ENCODE data around the gene OR2AE1. TPM values are rescaled to one million over a fixed set of nuclear protein-coding genes. Genes with fewer than 3 reads are reported as not detected.

Gene OR2AE1
- total and polyA plus RNA-seq, 2 of the 4 experiments (the other 2 are of a cell fraction) = 0.17 to 0.18 TPM

GRCh38 chr7:99840136-99840869 lies 36.5 kb downstream of the OR2AE1 start:
- Histone ChIP-seq H3K18ac (ENCODE audit: low read depth, low read length) (no peak overlapping the region), H4K8ac (ENCODE audit: low read depth in 2 of 2, low read length in 2 of 2) (no peak overlapping the region), H3K56ac (ENCODE audit: extremely low read depth, insufficient read depth, low read length) (no peak overlapping the region), H3K36me3 (ENCODE audit: control insufficient read depth, insufficient read depth, low read length) (no peaks in the 10 kb centered on the region), H3K27me3 (ENCODE audit: control insufficient read depth, insufficient read depth, low read length) (peaks cover 10% of the 10 kb centered on the region), H3K4me3 (ENCODE audit: insufficient read depth, low read depth, low read length) (no peak overlapping the region), H3K14ac (replicated peaks; ENCODE audit: low read depth, low read length) (no peak overlapping the region), H4K91ac (ENCODE audit: insufficient read depth, low read depth, low read length) (no peak overlapping the region), H2BK5ac (ENCODE audit: low read depth, low read length, poor library complexity, severe bottlenecking) (no peak overlapping the region), H2BK120ac (ENCODE audit: low read depth, low read length) (no peak overlapping the region), H3K79me1 (ENCODE audit: low read depth in 1 of 2, low read length in 2 of 2) (no peaks in the 10 kb centered on the region), H4K20me1 (ENCODE audit: insufficient read depth, low read length) (no peaks in the 10 kb centered on the region), H2BK20ac (ENCODE audit: low read depth, low read length) (no peak overlapping the region), H3K4me1 (ENCODE audit: control insufficient read depth, insufficient read depth, low read length) (no peaks in the 10 kb centered on the region), H3K27ac (ENCODE audit: insufficient read depth, low read length) (no peak overlapping the region), H3K4me2 (ENCODE audit: low read depth, low read length) (no peak overlapping the region), H3K9ac (ENCODE audit: low read depth, low read length) (no peak overlapping the region), H2AK5ac (ENCODE audit: low read depth, low read length) (no peak overlapping the region), H3K23ac (ENCODE audit: low read depth, low read length) (no peak overlapping the region), H2AFZ (replicated peaks; ENCODE audit: low read length, poor library complexity) (no peak overlapping the region), H3K9me1 (ENCODE audit: insufficient read depth, low read length) (no peaks in the 10 kb centered on the region), H2AK9ac (replicated peaks; ENCODE audit: low read depth, low read length, poor library complexity) (no peak overlapping the region), H2BK15ac (ENCODE audit: low read depth, low read length) (no peak overlapping the region), H3K9me3 (ENCODE audit: control insufficient read depth, insufficient read depth, low read length) (no peaks in the 10 kb centered on the region), H4K5ac (ENCODE audit: low read depth, low read length) (no peak overlapping the region), H3K4ac (ENCODE audit: low read depth, low read length) (no peak overlapping the region)
- intact Hi-C loops (cut with micrococcal nuclease) = no loop called here
- in situ Hi-C loops (cut with MboI; ENCODE audit: low sequenced_read_pairs) = no loop called here
- dilution Hi-C loops (cut with HindIII; ENCODE audit: low sequenced_read_pairs, unreplicated experiment) = no loop called here
- POLR2A ChIA-PET (ENCODE audit: unreplicated experiment) = no interaction called here
- no peak for ATAC-seq (ENCODE audit: low read depth)
- CTCF ChIA-PET = interaction anchor here (0.6 kb wide), 1 partner anchor 54 kb away, joined by 5 read pairs; no protein-coding TSS in a partner anchor
- DNase-seq = no peak
- WGBS, 2 experiments (ENCODE audit: extremely low coverage in 2 of 2, insufficient read length in 1 of 2) = 24% methylated on average over 2 of the region's 3 CpGs; no CpG with 5 or more reads in 1 of the 2 experiments
- BruUV-seq (replicated peaks) = no TSS peak
- no peak for TF ChIP-seq MXI1 (IDR thresholded peaks at IDR 0.05; ENCODE audit: borderline replicate concordance, low read depth, low read length)
- no peak for TF ChIP-seq ELK1 (IDR thresholded peaks at IDR 0.05; ENCODE audit: borderline replicate concordance, low read depth, low read length)
- TF ChIP-seq CTCF (conservative IDR thresholded peaks at IDR 0.05; ENCODE audit: low read depth, low read length) = no peak
- TF ChIP-seq RFX5 (IDR thresholded peaks at IDR 0.05; ENCODE audit: low read depth, low read length) = no peak
